Stimulated activated CD8-positive, alpha-beta memory T cell treated with anti-CD3 and anti-CD28 coated beads, Interleukin-7, amount 100 ng/mL, for 4 hours (primary cell): Measurements from ENCODE around the gene SYMPK.

ENCODE experiments used
- DNase-seq, 2 donors: peaks; one replicate each; pipeline ENCODE4 v3.0.0-alpha.2; 2020; ENCODE audit warnings: low read depth in 2 of 2

SYMPK gene

DNA sequence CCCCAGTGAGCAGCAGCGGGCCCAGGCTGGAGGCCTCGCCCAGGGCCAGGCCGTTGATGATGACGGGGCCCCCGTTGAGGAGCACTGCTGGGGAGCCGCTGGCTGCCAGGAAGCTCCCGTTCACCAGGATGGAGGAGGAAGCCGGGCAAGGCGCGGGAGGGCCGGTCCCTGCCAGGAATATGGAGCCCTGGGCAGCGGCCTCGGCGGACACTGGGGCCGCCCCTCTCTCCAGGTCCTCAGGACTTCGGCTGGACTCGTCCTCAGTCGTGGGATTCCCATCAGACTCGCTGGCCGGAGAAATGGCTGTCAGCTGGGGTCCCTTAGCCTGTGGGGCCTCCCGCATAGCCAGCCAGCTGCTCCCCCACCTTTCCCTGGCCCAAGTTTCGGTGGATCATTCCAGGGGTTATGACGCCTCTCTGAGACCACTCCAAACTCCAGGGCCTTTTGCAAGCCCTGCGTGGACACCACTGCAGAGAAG, 96.0 kb downstream of the SYMPK start:
- no peak for DNase-seq

DNA sequence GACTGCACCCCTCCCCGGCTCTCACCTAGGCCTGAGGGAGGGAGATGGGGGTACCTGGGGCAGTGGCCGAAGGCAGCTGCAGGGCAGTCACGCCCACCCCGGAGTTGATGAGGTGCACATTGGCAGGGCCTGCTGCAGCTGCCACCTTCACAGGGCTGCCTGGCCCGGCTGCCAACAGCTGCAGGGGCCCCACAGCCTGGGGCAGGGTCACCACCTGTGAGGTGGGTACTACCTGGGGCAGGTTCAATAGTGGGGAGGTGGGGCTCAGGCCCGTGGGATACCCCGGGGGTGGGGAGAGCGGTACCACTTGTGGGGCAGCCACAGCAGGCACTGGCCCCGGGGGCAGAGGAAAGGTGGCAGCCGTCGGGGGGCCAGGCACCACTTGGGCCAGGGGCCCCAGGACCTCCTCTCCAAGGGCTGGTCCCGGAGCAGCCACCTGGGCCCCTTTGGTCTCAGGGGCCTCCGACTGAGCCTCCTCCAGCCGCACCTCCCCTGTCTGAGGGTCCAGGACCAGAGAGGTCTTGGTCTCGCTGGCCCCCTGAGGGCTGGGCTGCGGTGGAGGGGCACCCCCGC, 96.6 kb downstream of the SYMPK start:
- no peak for DNase-seq

DNA sequence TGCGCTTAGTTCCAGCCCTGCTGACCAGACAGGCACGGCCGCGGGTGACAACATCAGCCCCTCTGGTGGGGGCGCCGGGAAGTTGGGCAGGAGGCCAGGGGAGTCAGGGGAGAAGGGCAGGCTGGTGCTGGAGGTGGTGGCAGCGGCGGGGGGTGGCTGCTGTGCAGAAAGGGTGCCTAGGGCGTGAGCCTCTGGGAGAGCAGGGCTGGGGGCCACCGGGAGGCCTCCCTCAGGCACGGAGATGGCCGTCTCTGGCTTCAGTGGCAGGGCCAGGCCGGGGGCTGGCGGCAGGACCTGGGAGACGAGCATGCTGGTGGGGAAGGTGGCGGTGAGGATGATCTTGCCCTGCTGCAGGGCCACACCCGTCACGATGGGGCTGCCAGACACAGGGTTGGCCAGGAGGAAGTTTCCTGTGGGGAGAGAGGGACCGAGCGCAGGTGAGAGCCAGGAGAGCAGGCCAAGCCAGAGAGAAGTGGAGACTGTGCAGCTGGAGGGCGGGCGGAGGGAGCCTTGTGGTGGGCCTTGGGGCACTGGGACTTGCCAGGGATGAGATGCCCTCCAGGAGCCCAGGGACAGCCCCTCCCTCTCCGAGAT, 97.1 kb downstream of the SYMPK start:
- DNase-seq = no peak
